Femur (tissue), 1 donor: ENCODE measurements around the gene CALU.
A peak's percentile ranks its signal among the peaks of the same experiment; 100 is the strongest.

Experiments
- DNase-seq: peaks from one replicate; pipeline ENCODE4 v3.0.0-alpha.2; 2017

Gene CALU

GRCh38 chr7:128725531-128725930 is 13.6 kb upstream of the CALU start:
- DNase-seq, result no peak

GRCh38 chr7:128726059-128726736 is 13.0 kb upstream of the CALU start:
- no peak for DNase-seq

GRCh38 chr7:128726737-128727072 is 12.5 kb upstream of the CALU start:
- DNase-seq, result no peak

GRCh38 chr7:128727239-128727638 is 11.9 kb upstream of the CALU start:
- no peak for DNase-seq

- peak; percentile 44 for DNase-seq
Observed at GRCh38 chr7:128728598-128728997, 10.6 kb upstream of the CALU start.

- DNase-seq, result no peak
Observed at GRCh38 chr7:128729494-128729893, 9.7 kb upstream of the CALU start.

DNA sequence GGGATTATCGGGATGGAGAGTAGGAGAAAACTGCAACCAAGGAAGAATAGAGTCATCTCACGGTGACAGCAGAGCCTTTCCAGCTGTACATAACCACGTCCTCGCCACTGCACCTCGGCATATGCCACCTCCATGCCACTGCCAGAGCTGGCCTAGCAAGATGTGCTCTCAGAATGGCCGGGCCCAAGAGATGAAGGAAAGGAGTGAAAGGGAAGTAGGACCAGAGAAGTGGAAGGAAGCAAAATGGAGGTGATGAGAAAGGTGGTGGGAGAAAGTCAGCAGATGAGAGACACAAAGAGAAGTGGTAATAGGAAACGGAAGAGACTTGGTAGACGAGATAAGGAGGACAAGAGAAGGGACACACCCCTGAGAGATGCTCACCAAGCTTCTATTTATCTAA is 8.0 kb upstream of the CALU start:
- DNase-seq, result no peak

- DNase-seq, result no peak
Observed at GRCh38 chr7:128732521-128733277, 6.5 kb upstream of the CALU start.

DNA sequence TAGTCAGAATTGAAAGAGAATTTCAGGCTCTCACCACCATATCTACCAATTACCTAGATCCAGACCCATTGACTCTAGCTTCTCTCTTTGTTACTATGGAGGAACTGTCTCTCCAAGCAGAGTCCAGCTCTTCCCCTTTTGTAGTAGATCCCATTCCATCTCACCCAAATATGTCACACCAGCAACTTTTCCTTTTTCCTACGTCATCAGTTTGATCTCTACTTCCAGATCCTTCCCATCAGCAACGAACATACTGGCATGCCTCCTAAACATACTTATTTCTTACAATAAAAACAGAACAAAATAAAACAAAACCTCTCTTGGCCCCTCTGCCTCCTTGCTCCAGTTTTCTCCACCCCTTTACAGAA is 5.9 kb upstream of the CALU start:
- DNase-seq, result no peak

DNA sequence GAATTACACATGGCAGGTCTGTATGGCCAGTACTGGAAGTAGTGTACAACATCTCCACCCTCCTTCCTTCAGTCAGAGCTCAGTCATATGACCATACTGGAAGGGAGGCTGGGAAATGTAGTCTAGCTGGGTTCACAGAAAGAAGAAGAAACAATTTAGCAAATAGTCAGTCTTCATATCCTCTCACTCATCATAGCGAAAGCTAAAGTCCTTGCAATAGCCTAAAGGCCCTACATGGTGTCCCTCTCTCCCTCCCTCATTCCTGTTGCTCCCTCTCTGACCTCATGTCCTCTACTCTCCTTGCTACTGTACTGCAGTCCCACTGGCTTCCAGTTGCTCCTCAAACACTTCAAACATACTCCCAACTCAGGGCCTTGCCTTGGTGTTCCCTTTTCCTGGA is 4.3 kb upstream of the CALU start:
- DNase-seq, result no peak

DNA sequence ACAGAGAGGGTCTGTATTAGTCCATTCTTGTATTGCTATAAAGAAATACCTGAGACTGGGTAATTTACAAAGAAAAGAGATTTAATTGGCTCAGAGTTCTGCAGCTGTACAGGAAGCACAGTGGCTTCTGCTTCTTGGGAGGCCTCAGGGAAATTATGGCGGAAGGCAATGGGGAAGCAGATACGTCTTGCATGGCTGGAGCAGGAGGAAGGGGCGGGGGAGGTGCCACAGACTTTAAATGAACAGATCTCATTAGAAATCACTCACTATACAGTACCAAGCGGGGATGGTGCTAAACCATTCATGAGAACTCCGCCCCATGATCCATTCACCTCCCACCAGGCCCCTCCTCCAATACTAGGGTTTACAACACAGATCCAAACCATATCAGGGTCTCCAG is 3.7 kb upstream of the CALU start:
- no peak for DNase-seq

GRCh38 chr7:128737441-128737840 is 1.7 kb upstream of the CALU start:
- no peak for DNase-seq

DNA sequence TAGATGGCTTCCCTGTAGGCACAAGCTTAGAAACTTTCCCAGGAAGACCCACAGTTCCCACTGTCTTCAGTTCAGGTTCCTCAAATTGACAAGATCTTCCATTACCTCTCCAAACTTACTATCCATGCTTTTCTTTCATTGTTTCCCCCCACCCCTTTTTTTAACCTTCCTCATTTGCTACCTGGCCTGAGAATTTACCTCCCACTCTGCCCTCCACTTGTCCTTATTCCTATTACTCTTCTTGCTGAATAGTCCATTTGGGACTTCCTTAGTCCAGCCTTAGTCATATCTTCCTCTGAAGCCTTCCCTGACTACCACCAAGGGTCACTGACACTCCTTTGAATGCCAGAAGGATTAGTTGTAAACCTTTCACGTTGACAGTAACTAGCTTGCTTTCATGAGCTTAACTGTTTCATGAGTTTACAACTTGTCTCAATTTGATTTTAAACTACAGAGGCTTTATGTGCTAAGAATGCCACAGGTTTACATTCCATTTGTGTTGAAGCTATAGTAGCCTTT is 1.2 kb upstream of the CALU start:
- no peak for DNase-seq

DNA sequence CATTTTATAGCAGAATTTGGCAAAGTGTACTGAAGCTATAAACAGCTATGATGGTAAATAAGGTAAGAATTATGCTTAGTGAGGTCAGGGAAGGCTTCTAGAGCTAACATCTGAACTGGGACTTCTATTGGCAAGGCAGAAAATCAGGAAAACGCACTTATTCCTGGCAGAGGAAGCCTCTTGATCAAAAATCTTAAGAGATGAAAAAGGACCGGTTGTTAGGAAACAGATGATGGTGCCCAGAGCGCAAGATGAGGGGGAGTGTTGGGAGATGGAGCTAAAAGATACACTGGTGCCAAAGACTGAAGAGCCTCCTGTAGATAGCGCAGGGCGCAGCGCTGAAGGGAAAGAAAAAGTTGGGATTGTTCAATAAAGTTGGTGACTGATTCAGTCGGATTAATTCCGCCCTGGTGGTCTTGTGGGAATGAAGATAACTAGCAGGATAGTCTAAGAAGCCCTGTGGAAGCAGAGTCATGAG is 550 bp upstream of the CALU start:
- no peak for DNase-seq

GRCh38 chr7:128739990-128740682 is 977 bp downstream of the CALU start:
- no peak for DNase-seq

DNA sequence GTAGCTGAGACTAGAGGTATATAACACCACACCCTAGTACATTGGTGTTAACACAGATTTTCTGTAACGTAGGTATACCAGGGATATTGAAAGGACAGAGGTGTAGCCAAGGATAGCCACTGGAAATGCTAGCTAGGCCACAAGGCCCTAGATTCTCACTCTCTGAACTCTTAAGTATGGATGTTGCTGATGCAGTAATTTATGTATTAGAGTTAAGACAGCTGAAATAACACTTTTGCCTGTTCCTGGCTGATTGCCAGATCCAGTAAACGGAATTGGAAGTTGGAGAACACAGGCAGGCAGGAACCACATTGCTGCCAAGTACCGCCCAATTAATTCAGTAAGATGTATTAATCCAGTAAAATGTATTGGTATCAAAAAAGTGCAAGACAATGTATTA is 1.8 kb downstream of the CALU start:
- DNase-seq, result peak; percentile 43

- no peak for DNase-seq
Observed at GRCh38 chr7:128741491-128741890, 2.3 kb downstream of the CALU start.

- no peak for DNase-seq
Observed at GRCh38 chr7:128742206-128742605, 3.0 kb downstream of the CALU start.

DNA sequence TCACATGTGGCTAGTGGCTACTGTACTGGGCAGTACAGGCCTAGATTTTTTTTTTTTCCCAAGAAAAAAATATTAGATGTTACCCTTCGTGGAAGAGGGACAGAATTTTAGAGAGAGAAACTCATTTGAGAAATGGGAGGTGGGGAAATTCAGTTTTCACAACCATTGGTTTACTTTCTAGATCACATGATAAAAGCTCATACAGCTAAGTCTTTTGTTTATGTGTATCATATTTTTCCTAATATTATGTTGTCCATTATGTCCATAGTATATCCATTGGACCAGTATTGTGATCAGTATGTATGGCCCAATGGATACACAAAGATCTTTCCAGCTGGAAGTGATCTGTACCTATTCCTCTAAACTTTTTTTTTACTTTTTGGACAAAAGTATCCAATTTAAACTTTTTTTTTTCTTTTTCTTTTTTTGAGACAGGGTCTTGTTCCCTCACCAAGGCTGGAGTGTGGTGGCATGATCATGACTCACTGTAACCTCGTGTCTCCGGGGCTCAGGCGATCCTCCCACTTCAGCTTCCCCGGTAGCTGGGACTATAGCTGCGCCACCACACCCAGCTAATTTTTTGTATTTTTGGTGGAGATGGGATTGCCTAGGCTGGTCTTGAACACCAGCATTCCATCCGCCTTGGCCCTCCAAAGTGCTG is 4.1 kb downstream of the CALU start:
- no peak for DNase-seq

- DNase-seq, result no peak
Observed at GRCh38 chr7:128744366-128744905, 5.3 kb downstream of the CALU start.

DNA sequence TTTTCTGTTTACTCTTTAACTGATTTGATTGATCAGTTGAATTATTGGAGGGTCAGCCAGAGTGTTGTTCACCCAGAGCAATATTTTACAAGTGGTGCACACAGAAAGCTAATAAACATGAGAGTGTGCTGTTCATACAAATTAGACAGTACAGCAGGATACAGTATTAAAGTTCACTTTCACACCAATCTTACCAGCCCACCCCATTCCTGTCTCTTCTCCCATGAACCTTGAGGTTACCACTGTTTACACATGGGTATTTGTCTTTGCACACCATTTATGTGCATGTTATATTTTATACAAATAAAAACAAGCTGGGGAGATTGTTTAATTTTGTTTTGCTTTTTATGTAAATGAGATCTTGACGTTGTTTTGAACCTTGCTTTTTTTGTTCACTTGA is 6.5 kb downstream of the CALU start:
- DNase-seq, result no peak

- no peak for DNase-seq
Observed at GRCh38 chr7:128747327-128748079, 8.3 kb downstream of the CALU start.
